GM12873 (cell line): ENCODE data around the gene MRTFB.

Experiments
- CTCF ChIP-seq: IDR thresholded peaks from 2 replicates; pipeline ENCODE4 v1.5.1; 2012; ENCODE audit warnings: low read depth, mild to moderate bottlenecking, moderate library complexity, low read length, control low read depth; ENCODE audit not compliant: insufficient read depth; ENCODE audit errors: missing control alignments

Gene MRTFB

GRCh38 chr16:14131774-14132695 is 60.9 kb downstream of the MRTFB start:
- TF ChIP-seq CTCF: no peak

- no peak for TF ChIP-seq CTCF
These were observed 61.6 kb downstream of the MRTFB start for GRCh38 chr16:14132696-14133048.

GRCh38 chr16:14133907-14134306 is 62.8 kb downstream of the MRTFB start:
- no peak for TF ChIP-seq CTCF

GRCh38 chr16:14135704-14136103 is 64.6 kb downstream of the MRTFB start:
- TF ChIP-seq CTCF: no peak

- no peak for TF ChIP-seq CTCF
These were observed 68.8 kb downstream of the MRTFB start for GRCh38 chr16:14139872-14140271.

- TF ChIP-seq CTCF: no peak
These were observed 69.8 kb downstream of the MRTFB start for GRCh38 chr16:14140923-14141322.

GRCh38 chr16:14146445-14146844 is 75.3 kb downstream of the MRTFB start:
- TF ChIP-seq CTCF: no peak
